ENCODE measurements around the gene CAV1. TPM values are rescaled to one million over a fixed set of nuclear protein-coding genes. Genes with fewer than 3 reads are reported as not detected.

CAV1 gene
- total RNA-seq, 1 experiment from 2014 or later: not detected

DNA sequence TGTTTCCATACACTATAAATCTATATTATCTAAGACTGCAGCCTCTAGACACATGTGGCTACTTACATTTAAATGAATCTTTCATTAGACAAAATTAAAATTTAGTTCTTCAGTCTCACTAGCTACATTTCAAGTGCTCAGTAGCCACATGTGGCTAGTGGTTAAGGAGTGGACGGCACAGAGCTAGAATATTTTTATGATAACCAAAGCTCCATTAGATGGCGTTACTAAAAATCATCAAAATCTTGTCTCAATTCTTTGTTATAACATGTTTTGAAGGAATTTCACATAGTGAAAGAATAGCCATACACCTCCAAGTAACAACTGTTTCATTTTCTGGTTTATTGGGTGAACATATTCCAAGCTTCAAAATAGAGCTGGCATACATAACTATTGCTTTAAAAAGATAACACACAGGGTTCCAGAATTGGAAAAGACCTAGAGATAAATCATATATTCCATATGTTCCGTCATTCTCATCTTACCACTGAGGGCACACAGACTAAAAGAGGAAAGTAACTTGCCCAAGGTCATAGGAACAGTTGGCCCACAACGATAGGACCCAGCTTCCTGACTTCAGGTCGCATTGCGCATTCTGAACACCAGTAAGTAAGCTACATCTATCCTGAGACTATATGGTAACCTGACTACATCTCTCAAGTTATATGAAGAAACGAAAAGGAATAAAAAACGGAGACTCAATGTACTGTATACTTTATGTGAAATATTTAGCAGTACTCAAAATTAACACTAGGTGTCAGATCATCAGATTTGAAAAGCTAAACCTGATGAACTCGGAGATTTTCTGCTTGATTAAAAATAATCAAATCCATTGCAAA is 66.6 kb downstream of the CAV1 start:
- peak; percentile 19 for DNase-seq (ENCODE audit: low spot score)
- in situ Hi-C loops (cut with HindIII; ENCODE audit: low sequenced_read_pairs): no loop called here

DNA sequence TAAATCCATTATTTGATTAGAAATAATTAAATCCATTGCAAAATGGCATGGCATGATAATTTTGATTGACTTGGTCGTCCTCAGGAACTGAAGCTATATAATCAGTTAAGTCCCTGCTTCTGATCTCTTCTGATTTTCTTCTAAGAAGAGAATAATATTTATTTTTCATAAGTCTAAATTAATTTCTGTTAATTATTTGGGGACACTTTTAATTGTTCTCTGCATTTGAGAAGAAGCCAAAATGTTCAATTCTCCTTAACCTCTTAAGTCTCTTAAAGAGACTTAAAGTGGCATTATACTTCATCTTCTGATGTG is 67.2 kb downstream of the CAV1 start:
- no peak for DNase-seq (ENCODE audit: low spot score)
- in situ Hi-C loops (cut with HindIII; ENCODE audit: low sequenced_read_pairs): no loop called here

DNA sequence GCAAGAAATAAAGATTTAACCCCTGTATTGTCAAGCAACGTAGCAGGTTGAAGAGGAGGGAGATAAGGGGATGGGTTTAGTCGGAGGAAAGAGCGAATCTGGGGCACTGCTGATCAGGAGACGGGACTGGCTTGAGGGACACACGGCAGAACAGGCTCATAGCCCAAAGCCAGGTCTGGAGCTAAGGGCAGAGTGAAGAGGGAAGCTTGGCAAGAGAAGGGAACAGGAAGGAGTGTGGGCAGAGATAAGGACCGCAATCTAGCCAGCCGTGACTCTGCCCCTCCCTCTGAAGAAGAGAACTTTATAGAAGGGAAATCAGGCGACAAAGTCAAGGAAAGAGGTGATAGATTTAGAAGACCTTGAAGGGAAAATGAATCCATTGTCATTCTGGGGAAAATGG is 67.6 kb downstream of the CAV1 start:
- in situ Hi-C loops (cut with HindIII; ENCODE audit: low sequenced_read_pairs): no loop called here
- DNase-seq (ENCODE audit: low spot score): no peak

DNA sequence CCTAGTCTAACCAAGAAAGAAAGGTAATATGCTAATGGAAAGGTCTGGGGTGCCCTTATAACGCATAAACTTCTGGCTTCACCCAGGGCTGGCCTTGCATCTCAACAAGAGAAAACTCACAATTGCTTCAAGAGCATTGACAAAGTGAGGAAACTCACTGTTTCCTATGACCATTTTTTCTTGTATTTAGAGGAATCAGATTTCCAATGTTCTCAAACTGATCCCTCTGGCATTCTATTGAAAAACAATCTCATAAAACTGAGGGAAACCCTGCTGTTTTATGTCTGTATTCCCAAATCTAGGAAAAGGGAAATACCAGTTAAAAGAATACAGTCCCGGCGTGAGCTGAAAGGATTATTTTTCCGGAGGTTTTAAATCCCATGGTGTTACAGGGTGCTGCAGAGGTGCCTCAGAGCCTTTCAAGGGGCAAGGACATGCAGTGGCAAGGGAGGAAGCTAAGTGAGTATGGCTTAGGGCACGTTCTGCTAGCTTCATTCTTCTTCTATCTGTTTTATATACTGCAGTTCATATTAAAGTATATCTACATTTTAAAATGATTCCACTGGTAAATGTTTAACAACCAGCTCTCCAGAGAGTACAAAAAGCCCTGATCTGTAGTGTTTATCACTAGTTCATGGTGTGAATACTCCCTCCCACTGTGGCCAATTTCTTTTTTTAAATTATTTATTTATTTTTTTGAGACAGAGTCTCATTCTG is 68.7 kb downstream of the CAV1 start:
- no peak for DNase-seq (ENCODE audit: low spot score)
- in situ Hi-C loops (cut with HindIII; ENCODE audit: low sequenced_read_pairs): no loop called here

DNA sequence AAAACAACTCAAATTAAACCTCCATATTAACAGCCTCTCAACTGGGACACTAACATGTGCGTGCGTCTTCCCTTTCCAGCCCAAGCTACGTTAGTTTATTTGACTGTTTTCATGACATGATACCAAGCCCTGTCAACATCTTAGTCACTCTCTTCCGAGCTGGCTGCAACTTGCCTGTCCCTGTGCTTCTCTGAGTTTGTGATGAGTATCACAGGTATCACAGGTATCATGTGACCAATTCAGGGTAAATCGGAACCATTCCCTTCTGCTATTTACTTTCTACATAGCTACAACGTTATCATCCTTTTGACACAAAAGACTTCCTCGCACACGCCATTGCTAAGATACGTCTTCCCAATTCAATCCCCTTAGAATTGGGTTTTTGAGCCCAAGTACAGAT is 70.2 kb downstream of the CAV1 start:
- DNase-seq (ENCODE audit: low spot score): no peak

DNA sequence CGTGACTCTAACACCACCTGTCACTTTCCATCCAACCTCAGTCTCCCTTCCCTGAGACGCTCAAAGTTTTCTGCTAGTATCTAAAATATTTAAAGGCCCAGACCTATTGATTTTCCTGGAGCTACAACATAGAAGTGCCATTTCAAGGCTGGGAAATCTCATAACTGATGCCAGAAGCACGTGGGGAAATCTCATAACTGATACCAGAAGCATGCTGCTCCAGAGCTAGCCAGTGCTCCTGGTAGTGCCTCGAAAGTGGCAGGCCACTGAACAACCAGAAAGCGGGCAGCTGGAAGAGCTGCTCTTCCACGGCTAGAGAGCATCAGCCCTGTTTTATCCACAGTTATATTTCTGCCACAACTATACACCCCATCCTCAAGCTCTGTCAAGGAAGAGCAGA is 72.5 kb downstream of the CAV1 start:
- DNase-seq (ENCODE audit: low spot score): no peak
- in situ Hi-C loops (cut with HindIII; ENCODE audit: low sequenced_read_pairs): no loop called here

More for the DNA sequence above, 70.2 kb downstream of the CAV1 start:
- in situ Hi-C loops (cut with HindIII; ENCODE audit: low sequenced_read_pairs): no loop called here

DNA sequence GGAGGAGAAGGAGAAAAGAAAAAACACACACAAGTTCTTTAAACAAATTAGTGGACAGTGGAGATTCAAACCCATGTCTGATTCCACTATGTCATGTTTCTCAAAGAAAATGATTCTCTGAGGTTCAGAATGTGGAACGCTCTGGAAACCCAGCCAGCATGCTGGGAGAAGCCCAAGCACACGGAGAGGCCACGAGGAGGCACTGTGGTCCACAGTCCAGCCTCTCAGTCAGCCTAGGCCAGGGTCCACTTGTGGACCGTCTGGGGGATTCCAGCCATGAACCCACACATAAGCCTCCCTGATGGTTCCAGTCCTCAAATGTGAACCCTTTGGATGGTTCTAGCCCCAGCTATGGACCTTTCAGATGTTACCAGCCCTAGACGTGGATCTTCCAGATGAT is 73.4 kb downstream of the CAV1 start:
- no peak for DNase-seq (ENCODE audit: low spot score)
- in situ Hi-C loops (cut with HindIII; ENCODE audit: low sequenced_read_pairs): no loop called here

DNA sequence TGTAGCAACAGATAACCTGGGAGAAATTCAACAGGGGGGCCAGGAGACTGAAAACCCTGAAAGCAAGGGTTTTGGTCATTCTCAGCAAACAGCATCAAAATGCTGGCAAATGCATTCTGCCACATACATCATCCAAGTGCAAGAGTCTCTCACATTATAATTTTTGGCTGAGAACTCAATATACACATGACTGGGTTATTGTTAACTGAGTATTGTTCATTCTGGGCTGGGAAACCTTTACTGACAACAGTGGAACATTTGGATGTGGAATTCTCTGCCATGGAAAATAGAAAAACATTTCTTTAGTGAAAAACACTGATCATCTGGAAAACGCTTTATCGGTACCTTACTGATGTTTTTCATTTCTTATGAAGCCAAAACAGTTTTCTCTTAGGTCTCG is 74.0 kb downstream of the CAV1 start:
- DNase-seq (ENCODE audit: low spot score): no peak
- in situ Hi-C loops (cut with HindIII; ENCODE audit: low sequenced_read_pairs): no loop called here

DNA sequence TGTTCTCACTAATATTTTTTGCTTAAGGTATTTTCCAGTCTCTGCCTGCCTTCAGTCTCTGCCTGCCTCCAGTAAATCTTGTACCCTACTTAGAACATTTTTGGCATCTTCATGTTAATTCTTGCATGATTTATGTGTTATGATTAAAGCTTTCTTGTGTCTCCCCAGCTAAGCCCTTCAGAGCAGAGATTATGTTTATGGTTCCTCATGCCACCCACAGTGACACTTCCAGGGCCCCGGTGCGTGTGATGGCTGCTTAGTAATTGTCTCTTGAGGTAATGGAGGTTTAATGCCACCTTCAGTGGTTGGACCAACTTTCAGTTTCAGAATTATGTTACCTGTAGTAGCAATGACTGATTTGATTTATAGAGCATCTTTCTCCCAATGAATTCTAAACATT is 76.6 kb downstream of the CAV1 start:
- DNase-seq (ENCODE audit: low spot score): no peak
- in situ Hi-C loops (cut with HindIII; ENCODE audit: low sequenced_read_pairs): no loop called here

DNA sequence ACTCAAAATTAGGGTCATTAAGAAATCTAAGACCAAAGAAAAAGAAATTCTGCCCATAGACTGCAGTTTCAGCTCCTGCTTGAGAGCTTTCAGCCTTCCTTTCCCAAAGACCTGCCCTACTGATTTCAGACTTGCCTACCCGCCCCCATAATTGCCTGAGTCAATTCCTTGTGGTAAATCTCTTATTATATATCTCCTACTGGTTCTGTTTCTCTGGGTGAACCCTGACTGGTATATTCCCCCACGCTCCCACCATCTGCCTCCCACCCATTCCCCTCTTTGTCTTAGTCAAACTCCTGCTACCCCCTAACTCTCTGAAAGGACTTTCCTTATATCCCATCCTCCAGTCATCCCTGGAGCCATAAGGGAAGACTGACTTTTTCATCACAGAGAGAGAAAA is 82.5 kb downstream of the CAV1 start:
- DNase-seq (ENCODE audit: low spot score): no peak
- in situ Hi-C loops (cut with HindIII; ENCODE audit: low sequenced_read_pairs): no loop called here

DNA sequence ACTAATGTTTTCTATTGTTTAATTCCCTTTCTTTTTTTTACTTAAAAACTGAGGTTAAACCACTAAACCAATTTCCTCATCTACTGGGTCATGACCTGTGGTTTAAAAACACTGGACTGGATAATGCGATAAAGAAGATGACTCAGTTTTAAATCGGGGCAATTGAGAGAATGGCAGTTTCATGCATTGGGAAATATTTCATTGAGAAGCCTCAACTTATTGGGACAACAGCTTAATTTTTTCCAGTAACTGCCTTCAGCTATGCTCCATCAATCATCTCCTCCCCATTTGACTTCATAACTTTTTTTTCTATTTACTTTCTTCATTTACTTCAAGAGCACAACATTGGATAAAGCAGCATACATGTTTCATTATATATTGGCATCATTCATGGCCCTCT is 85.4 kb downstream of the CAV1 start:
- in situ Hi-C loops (cut with HindIII; ENCODE audit: low sequenced_read_pairs): no loop called here
- DNase-seq (ENCODE audit: low spot score): no peak

DNA sequence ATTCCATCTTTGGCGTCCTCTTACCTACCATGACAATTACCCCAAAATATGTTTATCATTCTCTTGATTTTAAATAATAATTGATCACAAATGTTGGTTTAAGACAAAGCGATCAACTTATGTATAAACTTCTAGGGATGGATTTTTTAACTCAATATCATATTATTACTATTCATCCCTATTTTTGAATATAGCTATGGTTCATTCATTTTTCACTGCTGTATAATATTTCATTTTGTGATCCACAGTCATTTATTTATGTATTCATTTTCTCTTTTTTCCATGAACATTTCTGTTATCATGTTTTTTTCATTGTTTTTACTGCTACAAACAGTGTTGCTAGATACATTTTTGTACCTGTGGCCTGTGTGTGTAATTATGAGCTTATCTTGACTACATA is 85.9 kb downstream of the CAV1 start:
- no peak for DNase-seq (ENCODE audit: low spot score)
- in situ Hi-C loops (cut with HindIII; ENCODE audit: low sequenced_read_pairs): no loop called here

Other genes starting within 250 kb of the CAV1 start
- not detected in 2 replicates for gene CAV2, start 25.3 kb upstream of the CAV1 start, total RNA-seq (2014; rRNA removed; shearing (Covaris generic))
- gene MET, start 147.2 kb downstream of the CAV1 start, total RNA-seq (2014; rRNA removed; shearing (Covaris generic)): 0.20 TPM in 1 of 2 replicates, not detected in the other